ENCODE data around the gene MAP3K4.
A peak's percentile ranks its signal among the peaks of the same experiment; 100 is the strongest.
"Not testable (repeated sequence)": the region's sequence is repeated elsewhere in the genome, so short reads cannot be mapped to it uniquely, and the experiment has no call there.

MAP3K4 gene

DNA sequence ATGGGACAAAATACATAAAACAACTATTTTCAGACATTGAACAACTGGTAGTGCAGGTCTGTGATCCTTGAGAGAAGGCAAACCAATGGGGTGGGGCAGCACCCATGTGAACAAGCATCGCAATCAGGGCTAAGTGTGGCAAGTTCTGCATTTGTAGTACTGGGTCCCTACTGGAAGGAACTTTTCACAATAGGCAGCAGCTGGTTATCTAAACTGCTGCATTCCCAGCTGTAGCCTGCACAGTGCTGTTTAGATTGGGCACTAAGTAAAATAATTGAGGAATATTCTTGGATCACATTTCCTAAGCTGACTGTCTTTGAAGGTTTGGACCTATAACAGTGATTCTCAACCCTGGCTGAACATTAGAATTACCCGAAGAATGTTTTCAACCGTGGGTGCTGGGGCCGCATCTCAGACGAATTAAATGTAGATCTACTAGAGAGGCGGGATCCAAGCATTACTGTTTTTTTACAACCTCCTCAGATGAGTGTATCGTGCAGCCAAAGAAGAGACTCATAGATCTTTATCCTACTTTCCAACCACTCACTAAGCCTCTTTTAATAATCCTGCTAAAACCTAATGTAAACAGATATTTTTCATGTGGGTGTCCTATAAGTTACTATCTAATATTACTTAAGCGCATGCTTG, 12.4 kb upstream of the MAP3K4 start:
- TF ChIP-seq TAF1 (IDR thresholded peaks at IDR 0.05; ENCODE audit: low read depth, low read length): no peak
- no peak for TF ChIP-seq POLR2AphosphoS5 (IDR thresholded peaks at IDR 0.05; ENCODE audit: low read depth, low read length)
- TF ChIP-seq SPI1 (IDR thresholded peaks at IDR 0.05; ENCODE audit: low read depth, low read length): no peak
- no peak for TF ChIP-seq PAX5 (IDR thresholded peaks at IDR 0.05; ENCODE audit: insufficient read depth, low read length, severe bottlenecking)
- TF ChIP-seq POU2F2 (IDR thresholded peaks at IDR 0.05; ENCODE audit: low read depth, low read length): no peak
- no peak for TF ChIP-seq POLR2A (IDR thresholded peaks at IDR 0.05; ENCODE audit: low read depth, low read length)
- no peak for FAIRE-seq

DNA sequence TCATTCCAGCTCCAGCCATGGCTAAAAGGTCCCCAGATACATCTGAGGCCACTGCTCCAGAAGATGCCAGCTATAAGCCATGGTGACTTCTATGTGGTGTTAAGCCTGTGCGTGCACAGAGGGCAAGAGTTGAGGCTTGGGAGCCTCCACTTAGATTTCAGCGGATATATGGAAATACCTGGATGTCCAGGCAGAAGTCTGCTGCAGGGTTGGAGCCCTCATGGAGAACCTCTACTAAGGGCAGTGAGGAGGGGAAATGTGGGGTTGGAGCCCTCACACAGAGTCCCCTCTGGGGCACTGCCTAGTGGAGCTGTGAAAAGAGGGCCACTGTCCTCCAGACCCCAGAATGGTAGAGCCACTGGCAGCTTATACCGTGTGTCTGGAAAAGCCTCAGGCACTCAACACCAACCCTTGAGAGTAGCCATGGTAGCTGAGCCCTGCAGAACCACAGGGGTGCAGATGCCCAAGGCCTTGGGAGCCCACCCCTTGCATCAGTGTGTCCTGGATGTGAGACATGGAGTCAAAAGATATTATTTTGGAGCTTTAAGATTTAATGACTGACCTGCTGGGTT, 8.1 kb upstream of the MAP3K4 start:
- not testable (repeated sequence) for DNase-seq (ENCODE audit: insufficient read length, low spot score); FAIRE-seq

More for the DNA sequence above, 12.4 kb upstream of the MAP3K4 start:
- DNase-seq (ENCODE audit: insufficient read length, low spot score): no peak

DNA sequence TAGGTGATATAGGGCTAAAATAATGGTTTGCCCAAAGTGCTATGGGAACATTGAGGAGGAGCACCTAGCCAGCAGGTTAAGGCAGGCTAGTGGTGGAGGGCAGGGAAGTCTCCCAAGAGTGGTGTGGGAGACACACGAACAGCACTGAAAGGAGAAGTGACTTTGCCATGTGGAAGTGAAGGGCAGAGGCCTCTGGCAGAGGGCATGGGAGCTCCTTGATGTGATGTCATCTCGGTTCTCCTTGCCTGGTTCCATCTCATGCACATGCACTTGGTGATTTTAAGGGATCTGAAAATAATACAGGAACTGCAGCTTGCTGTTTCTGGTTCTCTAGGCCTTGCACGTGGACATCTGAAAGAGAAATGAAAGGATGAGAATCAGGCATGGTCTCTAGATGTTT, 4.7 kb upstream of the MAP3K4 start:
- no peak for DNase-seq (ENCODE audit: insufficient read length, low spot score)
- FAIRE-seq: peak; percentile 28
- TF ChIP-seq POU2F2 (IDR thresholded peaks at IDR 0.05; ENCODE audit: low read depth, low read length) (no peak), POLR2A (IDR thresholded peaks at IDR 0.05; ENCODE audit: low read depth, low read length) (no peak), POLR2AphosphoS5 (IDR thresholded peaks at IDR 0.05; ENCODE audit: low read depth, low read length) (no peak), SPI1 (IDR thresholded peaks at IDR 0.05; ENCODE audit: low read depth, low read length) (no peak), TAF1 (IDR thresholded peaks at IDR 0.05; ENCODE audit: low read depth, low read length) (no peak), PAX5 (IDR thresholded peaks at IDR 0.05; ENCODE audit: insufficient read depth, low read length, severe bottlenecking) (no peak)

DNA sequence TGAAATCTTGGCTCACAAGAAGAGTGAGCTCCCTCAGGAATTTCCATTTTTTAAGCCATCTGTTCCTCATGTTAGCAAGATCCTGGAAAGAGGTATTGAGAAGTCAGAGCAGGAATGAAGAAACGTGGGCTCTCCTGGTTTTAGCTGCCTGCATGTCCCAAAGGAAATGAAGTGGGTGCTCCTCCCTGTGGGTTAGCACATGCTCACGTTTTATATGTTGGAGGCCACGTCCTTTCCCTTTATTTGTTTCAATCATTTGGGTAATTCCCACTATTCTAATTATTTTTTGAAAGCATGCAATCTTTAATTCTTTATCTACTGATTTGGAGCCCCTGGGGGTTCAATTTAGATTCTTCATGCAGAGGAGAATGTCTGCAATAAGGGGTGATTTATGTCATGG, 4.3 kb upstream of the MAP3K4 start:
- DNase-seq (ENCODE audit: insufficient read length, low spot score) (no peak), FAIRE-seq (no peak)
- TF ChIP-seq POLR2AphosphoS5 (IDR thresholded peaks at IDR 0.05; ENCODE audit: low read depth, low read length): no peak
- no peak for TF ChIP-seq POU2F2 (IDR thresholded peaks at IDR 0.05; ENCODE audit: low read depth, low read length)
- no peak for TF ChIP-seq POLR2A (IDR thresholded peaks at IDR 0.05; ENCODE audit: low read depth, low read length)
- TF ChIP-seq SPI1 (IDR thresholded peaks at IDR 0.05; ENCODE audit: low read depth, low read length): no peak
- no peak for TF ChIP-seq TAF1 (IDR thresholded peaks at IDR 0.05; ENCODE audit: low read depth, low read length)
- no peak for TF ChIP-seq PAX5 (IDR thresholded peaks at IDR 0.05; ENCODE audit: insufficient read depth, low read length, severe bottlenecking)

DNA sequence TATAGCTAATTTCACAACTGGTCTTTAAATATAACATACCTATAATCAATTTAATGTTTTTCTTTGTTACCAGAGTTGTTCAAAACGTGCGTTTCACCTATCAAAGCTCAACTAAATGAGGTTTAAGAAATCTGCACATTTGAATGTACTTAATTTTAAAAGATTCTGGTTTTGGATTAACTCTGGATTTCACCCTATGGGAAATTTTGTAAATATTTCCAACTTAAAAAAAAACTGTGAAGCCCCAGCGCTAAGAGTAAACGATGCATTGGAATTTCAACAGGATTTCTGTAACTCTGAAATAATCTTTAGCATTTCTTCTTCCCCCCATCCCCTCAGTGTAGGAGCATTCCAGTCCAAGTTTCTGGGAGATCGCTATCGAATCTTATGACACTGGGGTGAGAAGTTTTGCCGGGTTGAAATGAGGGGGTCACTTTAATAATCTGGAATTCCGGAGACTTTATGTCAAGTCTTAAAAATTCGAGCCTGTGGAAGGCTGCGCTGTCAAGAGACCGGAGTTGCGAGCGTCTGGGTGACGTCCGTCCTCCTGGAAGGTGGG, 643 bp upstream of the MAP3K4 start:
- no peak for TF ChIP-seq POLR2A (IDR thresholded peaks at IDR 0.05; ENCODE audit: low read depth, low read length)
- no peak for TF ChIP-seq POU2F2 (IDR thresholded peaks at IDR 0.05; ENCODE audit: low read depth, low read length)
- no peak for TF ChIP-seq TAF1 (IDR thresholded peaks at IDR 0.05; ENCODE audit: low read depth, low read length)
- no peak for TF ChIP-seq SPI1 (IDR thresholded peaks at IDR 0.05; ENCODE audit: low read depth, low read length)
- TF ChIP-seq PAX5 (IDR thresholded peaks at IDR 0.05; ENCODE audit: insufficient read depth, low read length, severe bottlenecking): no peak
- TF ChIP-seq POLR2AphosphoS5 (IDR thresholded peaks at IDR 0.05; ENCODE audit: low read depth, low read length): no peak
- FAIRE-seq (no peak), DNase-seq (ENCODE audit: insufficient read length, low spot score) (no peak)

DNA sequence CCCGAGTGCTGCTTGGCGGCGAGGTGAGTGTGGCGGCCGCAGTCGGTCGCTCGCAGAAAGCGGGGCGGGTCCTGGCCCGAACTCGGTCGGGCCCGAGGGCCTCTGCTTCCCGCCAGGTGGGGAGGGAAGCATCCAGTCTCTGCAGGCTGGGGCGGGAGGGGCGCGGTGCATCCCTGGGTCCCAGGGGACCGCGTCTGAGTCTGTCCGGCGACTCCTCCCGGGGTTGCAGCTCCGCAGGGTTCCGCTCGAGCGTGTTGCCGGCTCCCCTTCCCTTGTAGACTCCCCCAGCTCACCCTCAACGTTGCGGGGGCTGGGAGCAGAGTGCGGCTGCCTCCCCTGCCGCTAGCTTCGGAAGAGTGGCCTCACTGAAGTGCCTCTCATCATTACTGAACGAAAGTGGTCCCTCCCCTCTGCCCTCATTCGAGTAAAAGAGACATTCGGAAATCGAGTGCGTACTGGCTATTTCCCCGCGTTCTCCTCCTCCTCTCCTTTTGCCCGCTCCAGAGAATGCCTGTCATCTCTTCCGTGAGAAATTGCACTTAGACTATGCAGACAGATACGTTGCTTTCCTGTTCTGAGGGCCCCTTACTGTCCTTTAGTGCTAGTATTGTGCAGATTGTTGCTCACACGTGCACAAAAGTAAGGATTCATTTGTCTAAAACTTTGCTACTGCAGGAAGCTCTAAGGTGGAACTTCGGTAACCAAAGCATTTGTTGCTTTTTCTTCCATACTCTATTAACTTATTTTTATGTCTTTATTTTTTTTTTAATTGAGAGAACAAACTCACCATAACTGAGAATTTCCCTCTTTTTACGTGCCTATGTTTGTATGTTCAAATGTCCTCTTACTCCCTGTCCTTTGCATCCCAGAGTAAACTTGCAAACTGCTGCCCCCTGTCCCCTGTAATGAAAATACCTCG, 751 bp downstream of the MAP3K4 start:
- DNase-seq (ENCODE audit: insufficient read length, low spot score) (peak; percentile 48), FAIRE-seq (peak; percentile 81)
- 0 out of 2 replicates have a peak, but pooled peaks have one; percentile 39 for TF ChIP-seq POLR2AphosphoS5 (IDR thresholded peaks at IDR 0.05; ENCODE audit: low read depth, low read length)
- TF ChIP-seq POU2F2 (IDR thresholded peaks at IDR 0.05; ENCODE audit: low read depth, low read length): 0 out of 2 replicates have a peak, but pooled peaks have one; percentile 9
- peak; percentile 39; the same call in 1 of the 2 replicates for TF ChIP-seq TAF1 (IDR thresholded peaks at IDR 0.05; ENCODE audit: low read depth, low read length)
- TF ChIP-seq SPI1 (IDR thresholded peaks at IDR 0.05; ENCODE audit: low read depth, low read length): no peak
- peak; percentile 53; the same call in 1 of the 2 replicates for TF ChIP-seq POLR2A (IDR thresholded peaks at IDR 0.05; ENCODE audit: low read depth, low read length)
- no peak for TF ChIP-seq PAX5 (IDR thresholded peaks at IDR 0.05; ENCODE audit: insufficient read depth, low read length, severe bottlenecking)

DNA sequence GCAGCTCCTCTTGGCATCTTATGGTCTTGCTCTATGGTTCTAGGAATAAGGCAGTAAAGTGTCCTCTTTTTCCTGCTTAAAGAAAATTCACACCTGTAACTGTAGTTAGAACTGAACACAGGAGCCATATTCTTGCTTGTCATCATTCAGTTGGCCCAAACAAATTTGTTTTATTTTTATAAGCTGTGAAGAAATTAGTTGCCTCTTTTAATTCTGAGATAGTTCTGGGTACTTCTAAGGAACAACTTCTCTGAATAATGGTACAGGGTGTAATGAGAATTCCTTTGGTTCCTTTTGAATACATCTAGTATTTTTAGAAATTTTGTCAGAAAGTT, 1.4 kb downstream of the MAP3K4 start:
- FAIRE-seq (no peak), DNase-seq (ENCODE audit: insufficient read length, low spot score) (no peak)
- TF ChIP-seq POU2F2 (IDR thresholded peaks at IDR 0.05; ENCODE audit: low read depth, low read length) (no peak), POLR2A (IDR thresholded peaks at IDR 0.05; ENCODE audit: low read depth, low read length) (no peak), TAF1 (IDR thresholded peaks at IDR 0.05; ENCODE audit: low read depth, low read length) (no peak), POLR2AphosphoS5 (IDR thresholded peaks at IDR 0.05; ENCODE audit: low read depth, low read length) (no peak), SPI1 (IDR thresholded peaks at IDR 0.05; ENCODE audit: low read depth, low read length) (no peak), PAX5 (IDR thresholded peaks at IDR 0.05; ENCODE audit: insufficient read depth, low read length, severe bottlenecking) (no peak)

DNA sequence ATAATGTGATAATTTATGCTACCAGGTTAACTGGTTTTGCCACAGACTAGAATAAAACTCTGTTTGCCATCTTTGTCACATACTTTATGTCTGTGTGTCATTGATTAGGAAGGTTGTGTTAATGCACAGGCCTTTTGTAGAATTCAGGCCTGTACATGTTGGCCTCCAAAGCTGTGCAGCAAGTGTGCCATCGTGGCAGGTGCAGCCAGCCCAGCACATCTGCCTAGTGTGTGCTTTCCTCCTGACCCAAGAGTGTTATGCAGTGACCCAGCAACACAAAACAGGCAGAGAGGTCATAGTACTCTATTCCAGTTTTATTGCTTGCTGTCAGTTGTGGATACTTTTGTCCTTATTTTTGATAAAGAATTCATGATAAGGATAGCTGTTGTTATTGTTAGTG, 3.7 kb downstream of the MAP3K4 start:
- FAIRE-seq (peak; percentile 9), DNase-seq (ENCODE audit: insufficient read length, low spot score) (no peak)
- TF ChIP-seq PAX5 (IDR thresholded peaks at IDR 0.05; ENCODE audit: insufficient read depth, low read length, severe bottlenecking): no peak
- no peak for TF ChIP-seq TAF1 (IDR thresholded peaks at IDR 0.05; ENCODE audit: low read depth, low read length)
- TF ChIP-seq POLR2AphosphoS5 (IDR thresholded peaks at IDR 0.05; ENCODE audit: low read depth, low read length): no peak
- no peak for TF ChIP-seq POLR2A (IDR thresholded peaks at IDR 0.05; ENCODE audit: low read depth, low read length)
- TF ChIP-seq SPI1 (IDR thresholded peaks at IDR 0.05; ENCODE audit: low read depth, low read length): no peak
- no peak for TF ChIP-seq POU2F2 (IDR thresholded peaks at IDR 0.05; ENCODE audit: low read depth, low read length)

DNA sequence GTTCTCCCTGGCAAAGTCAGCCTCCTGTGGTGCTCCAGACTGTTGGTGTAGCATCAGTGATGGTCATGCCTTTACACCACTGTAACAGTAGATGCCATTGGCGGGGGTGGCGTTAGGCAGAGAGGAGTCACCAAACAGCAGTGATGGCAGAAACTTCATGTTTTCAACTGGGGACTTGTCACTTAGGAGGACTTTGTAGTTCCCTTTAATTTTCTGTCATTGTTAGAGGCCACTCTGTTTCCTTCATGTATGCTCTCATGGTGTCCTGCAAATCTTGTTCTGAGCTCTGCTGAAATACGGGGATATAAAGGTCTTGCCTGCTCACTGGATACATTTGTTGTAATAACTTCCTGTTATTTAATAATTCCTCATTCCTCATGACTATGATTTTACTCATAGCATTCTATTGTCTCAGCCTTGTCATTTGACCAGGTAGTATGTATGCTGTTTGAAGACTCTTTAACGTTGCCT, 4.6 kb downstream of the MAP3K4 start:
- DNase-seq (ENCODE audit: insufficient read length, low spot score) (no peak), FAIRE-seq (no peak)
- TF ChIP-seq POU2F2 (IDR thresholded peaks at IDR 0.05; ENCODE audit: low read depth, low read length) (no peak), POLR2A (IDR thresholded peaks at IDR 0.05; ENCODE audit: low read depth, low read length) (no peak), POLR2AphosphoS5 (IDR thresholded peaks at IDR 0.05; ENCODE audit: low read depth, low read length) (no peak), TAF1 (IDR thresholded peaks at IDR 0.05; ENCODE audit: low read depth, low read length) (no peak), SPI1 (IDR thresholded peaks at IDR 0.05; ENCODE audit: low read depth, low read length) (no peak), PAX5 (IDR thresholded peaks at IDR 0.05; ENCODE audit: insufficient read depth, low read length, severe bottlenecking) (no peak)
